HUES6 (cell line): ENCODE measurements around the gene KRT85.

ENCODE experiments used
- H3K27ac ChIP-seq: 2 replicates; pipeline ENCODE4 v1.7.0; 2013; ENCODE audit warnings: low read depth, mild to moderate bottlenecking, low read length, inconsistent platforms
- H3K27me3 ChIP-seq: 2 replicates; pipeline ENCODE4 v1.6.1; 2013; ENCODE audit warnings: low read length; ENCODE audit not compliant: control insufficient read depth, insufficient read depth
- H3K36me3 ChIP-seq: 2 replicates; pipeline ENCODE4 v1.6.1; 2013; ENCODE audit warnings: low read length; ENCODE audit not compliant: control insufficient read depth, insufficient read depth
- H3K4me1 ChIP-seq: 2 replicates; pipeline ENCODE4 v1.6.1; 2013; ENCODE audit warnings: low read length; ENCODE audit not compliant: control insufficient read depth, insufficient read depth
- H3K4me3 ChIP-seq: 2 replicates; pipeline ENCODE4 v1.5.1; 2013; ENCODE audit warnings: low read depth, low read length
- H3K9ac ChIP-seq: one replicate; pipeline ENCODE4 v1.6.1; 2013; ENCODE audit warnings: mild to moderate bottlenecking, low read length
- H3K9me3 ChIP-seq: 2 replicates; pipeline ENCODE4 v1.6.1; 2013; ENCODE audit warnings: low read depth, low read length; ENCODE audit not compliant: control insufficient read depth, insufficient read depth

KRT85 gene

GRCh38 chr12:52312086-52312485 lies 55.2 kb downstream of the KRT85 start:
- Histone ChIP-seq H3K36me3 (no peaks in the 10 kb centered on the region), H3K27me3 (peaks cover 64% of the 10 kb centered on the region), H3K9me3 (no peaks in the 10 kb centered on the region), H3K9ac (no peak overlapping the region), H3K4me1 (peaks cover 9% of the 10 kb centered on the region), H3K27ac (no peak overlapping the region), H3K4me3 (no peak overlapping the region)

GRCh38 chr12:52311285-52311648 lies 56.0 kb downstream of the KRT85 start:
- H3K9me3 ChIP-seq: no peaks in the 10 kb centered on the region
- H3K36me3 ChIP-seq: no peaks in the 10 kb centered on the region
- H3K4me1 ChIP-seq: peaks cover 9% of the 10 kb centered on the region
- peaks cover 72% of the 10 kb centered on the region for H3K27me3 ChIP-seq
- H3K4me3 ChIP-seq: no peak overlapping the region
- H3K27ac ChIP-seq: no peak overlapping the region
- no peak overlapping the region for H3K9ac ChIP-seq

GRCh38 chr12:52310622-52311284 lies 56.5 kb downstream of the KRT85 start:
- H3K9ac ChIP-seq: no peak overlapping the region
- no peak overlapping the region for H3K4me3 ChIP-seq
- H3K4me1 ChIP-seq: peaks cover 9% of the 10 kb centered on the region
- no peaks in the 10 kb centered on the region for H3K9me3 ChIP-seq
- H3K36me3 ChIP-seq: no peaks in the 10 kb centered on the region
- peaks cover 78% of the 10 kb centered on the region for H3K27me3 ChIP-seq
- H3K27ac ChIP-seq: no peak overlapping the region
